CD4-positive, alpha-beta T cell (primary cell): ENCODE measurements around the gene AKR1E2. TPM values are rescaled to one million over a fixed set of nuclear protein-coding genes. Genes with fewer than 3 reads are reported as not detected.

ENCODE experiments used
- ATAC-seq: fragments of 200-7000 bp; cut with Tn5 transposase; one replicate; pipeline ENCODE4 v1.10.0; 2022; ENCODE audit warnings: mild to moderate bottlenecking; ENCODE audit not compliant: poor library complexity
- CTCF ChIA-PET: fragments of 350-600 bp; sonication (Branson Sonifier 250); formaldehyde crosslinking; loops from one replicate; lab custom pipeline; 2021; ENCODE audit warnings: antibody characterized with exemption, inconsistent platforms; lab: Charles Lee
- POLR2A ChIA-PET: fragments of 350-600 bp; sonication (Branson Sonifier 250); formaldehyde crosslinking; loops from one replicate; lab custom pipeline; 2021; ENCODE audit warnings: antibody characterized with exemption, inconsistent platforms; lab: Charles Lee
- DNase-seq, 14 experiments: peaks; one replicate each; pipeline ENCODE4 v3.0.0-alpha.2; 2013 to 2020; ENCODE audit warnings: mixed read lengths in 2 of 14
- H3K27ac ChIP-seq, 2 donors: one replicate each; pipeline versions ENCODE4 v1.5.1 to v1.7.0; 2013; ENCODE audit warnings: low read length in 2 of 2, low read depth in 1 of 2, mild to moderate bottlenecking in 1 of 2
- H3K27me3 ChIP-seq, 2 experiments: 1 replicate in 1 of 2; 2 replicates in 1 of 2; pipeline versions ENCODE4 v1.6.1 to v1.7.0; 2013; ENCODE audit warnings: low read length in 2 of 2, control low read depth in 1 of 2, mild to moderate bottlenecking in 1 of 2, moderate library complexity in 1 of 2; ENCODE audit not compliant: insufficient read depth in 2 of 2, control insufficient read depth in 1 of 2
- H3K36me3 ChIP-seq: one replicate; pipeline ENCODE4 v1.6.1; 2013; ENCODE audit warnings: low read length, control low read depth; ENCODE audit not compliant: insufficient read depth
- H3K4me1 ChIP-seq: one replicate; pipeline ENCODE4 v1.6.1; 2013; ENCODE audit warnings: low read length, control low read depth; ENCODE audit not compliant: insufficient read depth
- H3K4me3 ChIP-seq: one replicate; pipeline ENCODE4 v1.5.1; 2013; ENCODE audit warnings: mild to moderate bottlenecking, low read length, moderate library complexity
- H3K9me3 ChIP-seq, 2 experiments: 1 replicate in 1 of 2; 2 replicates in 1 of 2; pipeline versions ENCODE4 v1.6.1 to v1.7.0; 2013; ENCODE audit warnings: low read length in 2 of 2, mild to moderate bottlenecking in 2 of 2, control low read depth in 1 of 2, moderate library complexity in 1 of 2; ENCODE audit not compliant: control insufficient read depth in 1 of 2, insufficient read depth in 1 of 2
- H3K27ac Mint-ChIP-seq: one replicate; pipeline ENCODE4 v1.8.0; 2020; ENCODE audit warnings: mixed read lengths
- H3K27me3 Mint-ChIP-seq: one replicate; pipeline ENCODE4 v1.8.0; 2021; ENCODE audit warnings: mixed read lengths
- H3K36me3 Mint-ChIP-seq: one replicate; pipeline ENCODE4 v1.8.0; 2021; ENCODE audit warnings: low read depth, mixed read lengths
- H3K4me1 Mint-ChIP-seq: one replicate; pipeline ENCODE4 v1.8.0; 2021; ENCODE audit warnings: low read depth, mixed read lengths
- H3K4me3 Mint-ChIP-seq: one replicate; pipeline ENCODE4 v1.8.0; 2020; ENCODE audit warnings: mild to moderate bottlenecking, mixed read lengths
- H3K9me3 Mint-ChIP-seq: one replicate; pipeline ENCODE4 v1.8.0; 2020; ENCODE audit warnings: mixed read lengths
- intact Hi-C, 2 experiments: fragments of 100-400 bp; cut with DNase I in 1 of 2; cut with micrococcal nuclease in 1 of 2; formaldehyde crosslinking; loops; one replicate each; pipeline versions ENCODE4 v1.15.1 to v1.9.0; 2023 to 2025; cut with DNase I, micrococcal nuclease
- total RNA-seq, 174 experiments: library from RNA in 2 of 174; stranded (reverse) in 2 of 174; gene quantifications; one replicate each; pipeline ENCODE4 v1.2.3 and lab custom pipeline; 2021 to 2026
- TF ChIP-seq, protein P1 (sequence below): fragments of 200-600 bp; IDR thresholded peaks from one replicate; pipeline ENCODE4 v1.8.0; 2022; ENCODE audit warnings: antibody characterized with exemption, mild to moderate bottlenecking

The AKR1E2 gene
- total RNA-seq, 2 experiments from 2014 or later = 26.0 to 30.4 TPM

GRCh38 chr10:4822208-4822607 lies 3.8 kb upstream of the AKR1E2 start:
- POLR2A ChIA-PET = no interaction called here
- Histone ChIP-seq H3K27me3 (peaks cover 0 to 4% of the 10 kb centered on the region in 2 experiments), H3K4me1 (peaks cover 18% of the 10 kb centered on the region), H3K4me3 (no peak overlapping the region), H3K9me3 (peaks cover 0 to 8% of the 10 kb centered on the region in 2 experiments), H3K27ac (no peak overlapping the region), H3K36me3 (no peaks in the 10 kb centered on the region)
- H3K9me3 Mint-ChIP-seq = no peaks in the 10 kb centered on the region
- H3K36me3 Mint-ChIP-seq = no peaks in the 10 kb centered on the region
- H3K27me3 Mint-ChIP-seq = peaks cover 23% of the 10 kb centered on the region
- peaks cover 12% of the 10 kb centered on the region for H3K4me1 Mint-ChIP-seq
- ATAC-seq (no peak), DNase-seq (no peak)
- intact Hi-C loops = no loop called here
- no peak overlapping the region for H3K27ac Mint-ChIP-seq
- CTCF ChIA-PET = interaction anchor here (1.2 kb wide), 1 partner anchor 27 kb away, joined by 3 read pairs; no protein-coding TSS in a partner anchor
- no peak overlapping the region for H3K4me3 Mint-ChIP-seq
- TF ChIP-seq, protein P1, sequence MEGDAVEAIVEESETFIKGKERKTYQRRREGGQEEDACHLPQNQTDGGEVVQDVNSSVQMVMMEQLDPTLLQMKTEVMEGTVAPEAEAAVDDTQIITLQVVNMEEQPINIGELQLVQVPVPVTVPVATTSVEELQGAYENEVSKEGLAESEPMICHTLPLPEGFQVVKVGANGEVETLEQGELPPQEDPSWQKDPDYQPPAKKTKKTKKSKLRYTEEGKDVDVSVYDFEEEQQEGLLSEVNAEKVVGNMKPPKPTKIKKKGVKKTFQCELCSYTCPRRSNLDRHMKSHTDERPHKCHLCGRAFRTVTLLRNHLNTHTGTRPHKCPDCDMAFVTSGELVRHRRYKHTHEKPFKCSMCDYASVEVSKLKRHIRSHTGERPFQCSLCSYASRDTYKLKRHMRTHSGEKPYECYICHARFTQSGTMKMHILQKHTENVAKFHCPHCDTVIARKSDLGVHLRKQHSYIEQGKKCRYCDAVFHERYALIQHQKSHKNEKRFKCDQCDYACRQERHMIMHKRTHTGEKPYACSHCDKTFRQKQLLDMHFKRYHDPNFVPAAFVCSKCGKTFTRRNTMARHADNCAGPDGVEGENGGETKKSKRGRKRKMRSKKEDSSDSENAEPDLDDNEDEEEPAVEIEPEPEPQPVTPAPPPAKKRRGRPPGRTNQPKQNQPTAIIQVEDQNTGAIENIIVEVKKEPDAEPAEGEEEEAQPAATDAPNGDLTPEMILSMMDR = no peak

GRCh38 chr10:4824791-4825310 lies 1.2 kb upstream of the AKR1E2 start:
- DNase-seq (no peak), ATAC-seq (no peak)
- CTCF ChIA-PET = interaction anchor here (1.8 to 4.9 kb wide), 2 partner anchors 9 to 25 kb away, joined by 7 to 21 read pairs; no protein-coding TSS in a partner anchor
- TF ChIP-seq, protein P1 = no peak
- intact Hi-C loops = no loop called here
- peaks cover 18% of the 10 kb centered on the region for H3K4me1 ChIP-seq
- H3K36me3 Mint-ChIP-seq = no peaks in the 10 kb centered on the region
- POLR2A ChIA-PET = interaction anchor here (0.6 to 1.9 kb wide), 3 partner anchors 9 to 1764 kb away, joined by 3 to 5 read pairs (median 5); no protein-coding TSS in a partner anchor
- peaks cover 16% of the 10 kb centered on the region for H3K27me3 Mint-ChIP-seq
- no peak overlapping the region for H3K27ac ChIP-seq
- H3K9me3 Mint-ChIP-seq = no peaks in the 10 kb centered on the region
- peaks cover 30% of the 10 kb centered on the region for H3K4me1 Mint-ChIP-seq
- H3K9me3 ChIP-seq = peaks cover 0 to 8% of the 10 kb centered on the region in 2 experiments
- H3K27ac Mint-ChIP-seq = no peak overlapping the region
- no peak overlapping the region for H3K4me3 Mint-ChIP-seq
- no peaks in the 10 kb centered on the region for H3K36me3 ChIP-seq
- no peak overlapping the region for H3K4me3 ChIP-seq
- H3K27me3 ChIP-seq = peaks cover 0 to 4% of the 10 kb centered on the region in 2 experiments

DNA sequence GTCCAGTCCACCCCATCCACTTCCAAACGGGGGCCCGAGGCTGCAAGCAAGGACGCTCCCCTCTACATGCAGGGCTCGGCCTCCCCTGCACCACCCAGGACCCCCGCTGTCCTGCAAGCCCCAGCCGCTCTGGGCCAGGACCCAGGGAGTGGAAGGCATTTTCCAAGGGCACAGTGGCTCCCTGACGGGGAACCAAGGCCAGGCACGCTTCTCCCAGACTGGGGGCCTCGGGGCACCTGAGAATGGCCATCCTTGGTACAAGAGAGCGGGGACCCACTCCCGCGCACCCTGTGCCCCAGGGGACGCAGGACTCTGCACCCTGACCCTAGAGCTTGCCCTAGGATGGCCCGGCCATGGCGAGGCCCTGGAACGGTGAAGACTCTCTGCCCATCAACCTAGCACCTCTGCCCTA lies 545 bp upstream of the AKR1E2 start:
- H3K4me3 ChIP-seq = peak overlapping the region; percentile 52
- peaks cover 0 to 4% of the 10 kb centered on the region in 2 experiments for H3K27me3 ChIP-seq
- intact Hi-C loops = no loop called here
- H3K4me1 ChIP-seq = peaks cover 18% of the 10 kb centered on the region
- ChIA-PET CTCF (interaction anchor here (1.8 to 4.9 kb wide), 2 partner anchors 10 to 24 kb away, joined by 7 to 21 read pairs; no protein-coding TSS in a partner anchor), POLR2A (interaction anchor here (0.6 to 2.3 kb wide), 8 partner anchors 9 to 621 kb away, joined by 3 to 20 read pairs (median 6); no protein-coding TSS in a partner anchor)
- Mint-ChIP-seq H3K9me3 (no peaks in the 10 kb centered on the region), H3K4me1 (peaks cover 37% of the 10 kb centered on the region), H3K27ac (peak overlapping the region; percentile 63), H3K27me3 (peaks cover 13% of the 10 kb centered on the region), H3K36me3 (no peaks in the 10 kb centered on the region), H3K4me3 (peak overlapping the region; percentile 59)
- DNase-seq (no peak), ATAC-seq (no peak)
- H3K27ac ChIP-seq = no peak overlapping the region
- H3K9me3 ChIP-seq = peaks cover 0 to 8% of the 10 kb centered on the region in 2 experiments
- no peaks in the 10 kb centered on the region for H3K36me3 ChIP-seq
- TF ChIP-seq, protein P1 = no peak
